H1 (cell line): ENCODE data around the gene R3HDM2. TPM values are rescaled to one million over a fixed set of nuclear protein-coding genes. Genes with fewer than 3 reads are reported as not detected.
"Not testable (repeated sequence)": the region's sequence is repeated elsewhere in the genome, so short reads cannot be mapped to it uniquely, and the experiment has no call there.

Experiments
- CTCF ChIA-PET: fragments of 300-600 bp; sonication (Branson Sonifier 250); formaldehyde crosslinking; loops from one replicate; lab custom pipeline; 2021; ENCODE audit not compliant: partially characterized antibody; lab: Charles Lee
- POLR2A ChIA-PET: fragments of 300-600 bp; sonication (Branson Sonifier 250); formaldehyde crosslinking; loops from one replicate; lab custom pipeline; 2021; ENCODE audit warnings: inconsistent platforms; ENCODE audit not compliant: partially characterized antibody; lab: Charles Lee
- DNase-seq, 2 experiments: peaks; one replicate each; pipeline versions ENCODE4 v3.0.0 to v3.0.0-alpha.2; 2010 to 2022; ENCODE audit warnings: low spot score in 2 of 2, low read depth in 1 of 2, mixed read lengths in 1 of 2
- FAIRE-seq: peaks from 2 replicates; lab custom pipeline; 2011; peaks lifted over from hg19 to GRCh38; lab: Jason Lieb, UNC
- H2AFZ ChIP-seq: 2 replicates; pipeline ENCODE4 v1.8.1; 2012; ENCODE audit warnings: low read length, inconsistent platforms
- H2AK5ac ChIP-seq: 2 replicates; pipeline ENCODE4 v1.6.1; 2013; ENCODE audit warnings: low read depth, low read length
- H2BK120ac ChIP-seq: replicated peaks from 2 replicates; pipeline ENCODE3; 2013; ENCODE audit warnings: low read depth, low read length, inconsistent platforms
- H2BK12ac ChIP-seq: 2 replicates; pipeline ENCODE4 v1.6.1; 2013; ENCODE audit warnings: low read depth, low read length
- H2BK15ac ChIP-seq: 2 replicates; pipeline ENCODE4 v1.6.1; 2013; ENCODE audit warnings: low read length
- H2BK20ac ChIP-seq: 2 replicates; pipeline ENCODE4 v1.6.1; 2013; ENCODE audit warnings: low read length
- H2BK5ac ChIP-seq: 2 replicates; pipeline ENCODE4 v1.6.1; 2013; ENCODE audit warnings: low read depth, low read length
- H3K14ac ChIP-seq: 2 replicates; pipeline ENCODE4 v1.6.1; 2013; ENCODE audit warnings: inconsistent platforms; ENCODE audit not compliant: insufficient read length
- H3K18ac ChIP-seq: 2 replicates; pipeline ENCODE4 v1.6.1; 2013; ENCODE audit warnings: low read length; ENCODE audit errors: extremely low read depth
- H3K23ac ChIP-seq: 2 replicates; pipeline ENCODE4 v1.6.1; 2013; ENCODE audit warnings: inconsistent platforms; ENCODE audit not compliant: insufficient read length
- H3K23me2 ChIP-seq: 2 replicates; pipeline ENCODE4 v1.6.1; 2013; ENCODE audit warnings: low read depth, low read length
- H3K27ac ChIP-seq: 2 replicates; pipeline ENCODE4 v1.6.1; 2011; ENCODE audit warnings: low read depth, low read length, inconsistent platforms
- H3K27me3 ChIP-seq, 4 experiments: replicated peaks in 1 of 4; 1 replicate in 1 of 4; 2 replicates in 3 of 4; pipeline versions ENCODE4 v1.6.1 to v1.8.1; 2011 to 2013; ENCODE audit warnings: low read length in 3 of 4, mild to moderate bottlenecking in 3 of 4, inconsistent platforms in 2 of 4, mixed read lengths in 2 of 4, moderate library complexity in 1 of 4; ENCODE audit not compliant: control insufficient read depth in 3 of 4, insufficient read depth in 3 of 4; ENCODE audit errors: extremely low read depth in 1 of 4
- H3K36me3 ChIP-seq, 4 experiments: 2 replicates each; pipeline versions ENCODE4 v1.6.1 to v1.8.1; 2011 to 2013; ENCODE audit warnings: mild to moderate bottlenecking in 4 of 4, low read length in 3 of 4, moderate library complexity in 2 of 4, control low read depth in 1 of 4, inconsistent platforms in 1 of 4; ENCODE audit not compliant: insufficient read depth in 4 of 4, control insufficient read depth in 2 of 4
- H3K4ac ChIP-seq: replicated peaks from 2 replicates; pipeline ENCODE3; 2013; ENCODE audit warnings: low read length, low read depth, mixed read lengths, inconsistent platforms; ENCODE audit not compliant: insufficient read length
- H3K4me1 ChIP-seq, 4 experiments: replicated peaks in 1 of 4; 1 replicate in 1 of 4; 2 replicates in 3 of 4; pipeline versions ENCODE4 v1.6.1 to v1.8.1; 2011 to 2013; ENCODE audit warnings: low read length in 3 of 4, inconsistent platforms in 2 of 4, mixed read lengths in 1 of 4; ENCODE audit not compliant: insufficient read depth in 4 of 4, control insufficient read depth in 3 of 4
- H3K4me2 ChIP-seq, 2 experiments: 2 replicates each; pipeline versions ENCODE4 v1.6.1 to v1.8.1; 2011 to 2013; ENCODE audit warnings: low read depth in 2 of 2, low read length in 2 of 2, control low read depth in 1 of 2, inconsistent platforms in 1 of 2, mild to moderate bottlenecking in 1 of 2; ENCODE audit not compliant: insufficient read depth in 1 of 2
- H3K4me3 ChIP-seq, 4 experiments: fragments of 200-600, 300-600 bp in 1 of 4; sonication (generic), shearing (Covaris generic), sonication (Bioruptor Twin) in 1 of 4; 2 replicates each; pipeline versions ENCODE4 v1.5.1 to v1.8.1; 2011 to 2016; ENCODE audit warnings: low read length in 4 of 4, low read depth in 3 of 4, control low read depth in 2 of 4, inconsistent platforms in 2 of 4, mild to moderate bottlenecking in 2 of 4, mixed read lengths in 1 of 4, moderate library complexity in 1 of 4; ENCODE audit not compliant: insufficient read depth in 2 of 4; ENCODE audit errors: extremely low read depth in 1 of 4
- H3K56ac ChIP-seq: replicated peaks from 2 replicates; pipeline ENCODE3; 2013; ENCODE audit warnings: low read depth, mild to moderate bottlenecking, mixed read lengths, low read length, inconsistent platforms; ENCODE audit not compliant: insufficient read length
- H3K79me1 ChIP-seq: 2 replicates; pipeline ENCODE4 v1.6.1; 2013; ENCODE audit warnings: low read depth, low read length, control low read depth
- H3K79me2 ChIP-seq, 2 experiments: 2 replicates each; pipeline versions ENCODE4 v1.6.1 to v1.8.1; 2012 to 2013; ENCODE audit warnings: low read length in 2 of 2, mild to moderate bottlenecking in 2 of 2, inconsistent platforms in 1 of 2; ENCODE audit not compliant: insufficient read depth in 2 of 2, control insufficient read depth in 1 of 2
- H3K9ac ChIP-seq, 4 experiments: replicated peaks in 1 of 4; 1 replicate in 1 of 4; 2 replicates in 3 of 4; pipeline versions ENCODE4 v1.6.1 to v1.8.1; 2011 to 2013; ENCODE audit warnings: low read depth in 3 of 4, low read length in 3 of 4, control low read depth in 2 of 4, mild to moderate bottlenecking in 2 of 4, moderate library complexity in 2 of 4, inconsistent platforms in 1 of 4; ENCODE audit errors: extremely low read depth in 1 of 4
- H3K9me3 ChIP-seq, 2 experiments: 2 replicates each; pipeline versions ENCODE4 v1.6.1 to v1.8.1; 2012 to 2013; ENCODE audit warnings: mild to moderate bottlenecking in 2 of 2, moderate library complexity in 2 of 2, control low read depth in 1 of 2, inconsistent platforms in 1 of 2, low read depth in 1 of 2, low read length in 1 of 2, mixed read lengths in 1 of 2; ENCODE audit not compliant: insufficient read depth in 2 of 2
- H4K20me1 ChIP-seq, 2 experiments: replicated peaks in 1 of 2; 2 replicates each; pipeline versions ENCODE3 to v1.8.1; 2011 to 2013; ENCODE audit warnings: inconsistent platforms in 2 of 2, low read length in 2 of 2, mild to moderate bottlenecking in 1 of 2; ENCODE audit not compliant: insufficient read depth in 2 of 2, control insufficient read depth in 1 of 2
- H4K5ac ChIP-seq: 2 replicates; pipeline ENCODE4 v1.6.1; 2013; ENCODE audit warnings: low read length, low read depth, mixed read lengths, inconsistent platforms; ENCODE audit not compliant: insufficient read length
- H4K8ac ChIP-seq: 2 replicates; pipeline ENCODE4 v1.8.0; 2013; ENCODE audit warnings: mild to moderate bottlenecking, moderate library complexity, low read length, inconsistent platforms; ENCODE audit not compliant: insufficient read depth; ENCODE audit errors: extremely low read depth
- H4K91ac ChIP-seq: replicated peaks from 2 replicates; pipeline ENCODE3; 2013; ENCODE audit warnings: low read length, mixed read lengths, inconsistent platforms; ENCODE audit not compliant: insufficient read length
- WGBS, 2 experiments: shearing (Covaris generic) in 1 of 2; methylation state at CpG; one replicate each; pipeline versions ENCODE4 v1.1.6 to v1.1.7; 2013 to 2015; ENCODE audit warnings: low lambda C conversion rate in 2 of 2, mixed read lengths in 2 of 2, inconsistent platforms in 1 of 2, low coverage in 1 of 2, missing lambda C conversion rate in 1 of 2; ENCODE audit not compliant: insufficient replicate concordance in 2 of 2, insufficient coverage in 1 of 2, insufficient read length in 1 of 2; ENCODE audit errors: extremely low coverage in 1 of 2, missing lambda C conversion rate in 1 of 2; 5-methylcytosine and 5-hydroxymethylcytosine counted together
- polyA plus RNA-seq, 7 experiments: library from polyadenylated mRNA; depleted of rRNA in 3 of 7; stranded (reverse) in 5 of 7; unstranded in 2 of 7; fragments of >200 nt in 5 of 7; fragments of 200-250 nt in 2 of 7; gene quantifications; 1 replicate in 5 of 7; 2 replicates in 1 of 7; 4 replicates in 1 of 7; pipeline versions ENCODE4 v1.2.1 to v1.2.3, GENCODE V29; 2011 to 2013; ENCODE audit warnings: missing spikeins in 2 of 7, mixed read lengths in 2 of 7
- total RNA-seq: library from RNA; stranded (reverse); fragmentation: NEBNext Ultra II Directional; extraction: Animal tissue kit (Norgen Biotek cat#: 25700); gene quantifications from 2 replicates; pipeline ENCODE4 v1.2.1, GENCODE V29; 2021

R3HDM2 gene
- total and polyA plus RNA-seq, 2 of the 8 experiments (the other 6 are each of a cell fraction or from before 2014, with no cell fraction given), result 25.6 to 27.0 TPM

DNA sequence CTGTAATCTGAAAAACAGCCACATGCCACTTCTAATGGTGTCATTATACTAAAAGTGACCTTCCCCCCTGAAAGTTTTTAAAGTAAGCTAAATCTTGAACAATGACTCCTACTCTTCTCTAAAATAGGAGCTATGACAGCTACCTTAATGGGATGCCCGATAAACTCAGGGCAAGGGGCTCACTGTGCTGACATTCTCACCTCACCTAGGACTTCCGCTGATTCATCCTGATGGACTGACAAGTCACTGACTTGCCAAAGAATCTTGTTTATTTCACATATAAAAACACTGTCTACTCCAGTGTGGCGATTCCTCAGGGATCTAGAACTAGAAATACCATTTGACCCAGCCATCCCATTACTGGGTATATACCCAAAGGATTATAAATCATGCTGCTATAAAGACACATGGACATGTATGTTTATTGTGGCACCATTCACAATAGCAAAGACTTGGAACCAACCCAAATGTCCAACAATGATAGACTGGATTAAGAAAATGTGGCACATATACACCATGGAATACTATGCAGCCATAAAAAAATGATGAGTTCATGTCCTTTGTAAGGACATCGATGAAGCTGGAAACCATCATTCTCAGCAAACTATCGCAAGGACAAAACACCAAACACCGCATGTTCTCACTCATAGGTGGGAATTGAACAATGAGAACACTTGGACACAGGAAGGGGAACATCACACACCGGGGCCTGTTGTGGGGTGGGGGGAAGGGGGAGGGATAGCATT is 31.0 kb downstream of the R3HDM2 start:
- not testable (repeated sequence) for H3K4me2 ChIP-seq, H2BK12ac ChIP-seq, H2BK120ac ChIP-seq, H3K27me3 ChIP-seq, H3K4me3 ChIP-seq, H2AFZ ChIP-seq, H3K9me3 ChIP-seq, H4K20me1 ChIP-seq, H3K4me1 ChIP-seq, H3K4ac ChIP-seq, H3K79me2 ChIP-seq, H4K91ac ChIP-seq, H3K23me2 ChIP-seq, H4K5ac ChIP-seq, H3K18ac ChIP-seq, H3K36me3 ChIP-seq, H4K8ac ChIP-seq, H3K14ac ChIP-seq, H3K56ac ChIP-seq, H2BK15ac ChIP-seq, H2AK5ac ChIP-seq, H2BK20ac ChIP-seq, H3K27ac ChIP-seq, H3K23ac ChIP-seq, FAIRE-seq, H3K9ac ChIP-seq, H3K79me1 ChIP-seq, H2BK5ac ChIP-seq
- DNase-seq, result peak in 1 of 2 experiments; percentile 17
- POLR2A ChIA-PET, result interaction anchor here (0.7 to 1.4 kb wide), 2 partner anchors 8 to 10 kb away, joined by 3 to 5 read pairs; no protein-coding TSS in a partner anchor
- CTCF ChIA-PET, result interaction anchor here (1.1 kb wide), 1 partner anchor 92 kb away, joined by 5 read pairs; no protein-coding TSS in a partner anchor
- WGBS, 2 experiments, result 96% methylated on average over 6 of the region's 7 CpGs; no CpG with 5 or more reads in 1 of the 2 experiments
